HepG2 (cell line): ENCODE measurements around the gene LRRC3C. TPM values are rescaled to one million over a fixed set of nuclear protein-coding genes. Genes with fewer than 3 reads are reported as not detected.

ENCODE experiments used
- EP300 ChIP-seq, 3 experiments: sonication (generic) in 1 of 3; formaldehyde crosslinking in 1 of 3; IDR thresholded peaks; 2 replicates each; pipeline versions ENCODE4 v1.5.1 to v1.6.1; 2011 to 2020; ENCODE audit warnings: low read depth in 2 of 3, low read length in 2 of 3, borderline replicate concordance in 1 of 3, improper control_type of control experiment in 1 of 3, mild to moderate bottlenecking in 1 of 3, missing genetic modification reagents in 1 of 3, moderate library complexity in 1 of 3
- HNF4G ChIP-seq, 2 experiments: sonication (generic) in 1 of 2; formaldehyde crosslinking in 1 of 2; IDR thresholded peaks; 2 replicates each; pipeline versions ENCODE4 v1.4.0 to v1.6.1; 2011 to 2020; ENCODE audit warnings: borderline replicate concordance in 2 of 2, low read depth in 2 of 2, mild to moderate bottlenecking in 2 of 2, low read length in 1 of 2, missing genetic modification reagents in 1 of 2, moderate library complexity in 1 of 2
- MED1 ChIP-seq: sonication (generic); formaldehyde crosslinking; IDR thresholded peaks from 2 replicates; pipeline ENCODE4 v1.4.0; 2020; ENCODE audit warnings: missing genetic modification reagents
- ZBTB38 ChIP-seq: sonication (generic); formaldehyde crosslinking; IDR thresholded peaks from 2 replicates; pipeline ENCODE4 v1.5.1; 2020; ENCODE audit warnings: mild to moderate bottlenecking, missing genetic modification reagents
- ZC3H13 ChIP-seq: sonication (generic); formaldehyde crosslinking; IDR thresholded peaks from 2 replicates; pipeline ENCODE4 v1.8.1; 2023; ENCODE audit warnings: mild to moderate bottlenecking, missing genetic modification reagents, moderate library complexity
- ZNF276 ChIP-seq: sonication (generic); formaldehyde crosslinking; IDR thresholded peaks from 2 replicates; pipeline ENCODE4 v1.4.0; 2020; ENCODE audit warnings: mild to moderate bottlenecking, low read depth, missing genetic modification reagents
- ZNF501 ChIP-seq: sonication (generic); formaldehyde crosslinking; IDR thresholded peaks from 2 replicates; pipeline ENCODE4 v1.5.1; 2020; ENCODE audit warnings: mild to moderate bottlenecking, moderate library complexity, missing genetic modification reagents
- ZNF574 ChIP-seq: sonication (generic); formaldehyde crosslinking; IDR thresholded peaks from 2 replicates; pipeline ENCODE4 v1.4.0; 2020; ENCODE audit warnings: missing genetic modification reagents
- ZNF687 ChIP-seq: sonication (generic); formaldehyde crosslinking; IDR thresholded peaks from 2 replicates; pipeline ENCODE4 v1.5.1; 2020; ENCODE audit warnings: mild to moderate bottlenecking, missing genetic modification reagents, moderate library complexity
- polyA plus RNA-seq, 8 experiments: library from polyadenylated mRNA; depleted of rRNA in 3 of 8; stranded (reverse) in 7 of 8; unstranded in 1 of 8; fragments of >200 nt; fragmentation: Illumina TruSeq in 4 of 8; extraction: Trizol in 4 of 8; gene quantifications; 2 replicates each; pipeline versions ENCODE4 v1.2.1 to v1.2.3, GENCODE V29; 2011 to 2016; ENCODE audit warnings: low read depth in 4 of 8, missing spikeins in 1 of 8, mixed read lengths in 1 of 8; ENCODE audit not compliant: insufficient read depth in 1 of 8
- total RNA-seq, 5 experiments: library from RNA; depleted of rRNA; stranded (reverse); fragments of >200 nt; fragmentation: Illumina TruSeq; extraction: Trizol; gene quantifications; 2 replicates each; pipeline ENCODE4 v1.2.3, GENCODE V29; 2016; ENCODE audit warnings: low read depth in 1 of 5

Gene LRRC3C
- total and polyA plus RNA-seq, 2 of the 13 experiments (the other 11 are each of a cell fraction or from before 2014, with no cell fraction given): 0.17 TPM; not detected in 1

GRCh38 chr17:39922006-39922405 lies 5.5 kb upstream of the LRRC3C start (continued):
- TF ChIP-seq ZNF276: no peak
- peak; percentile 7; the same call in 1 of the 2 replicates for TF ChIP-seq ZNF687 (CRISPR knock-in tag)
- TF ChIP-seq ZC3H13 (CRISPR knock-in tag): no peak
- 0 out of 4 replicates have a peak, but pooled peaks of 1 of the 2 experiments have one; percentile 10 for TF ChIP-seq EP300 (IDR thresholded peaks at IDR 0.05; ENCODE audit: low read depth in 2 of 2, low read length in 2 of 2)
- TF ChIP-seq EP300 (CRISPR knock-in tag; IDR thresholded peaks at IDR 0.05; ENCODE audit: borderline replicate concordance): no peak
- TF ChIP-seq HNF4G (IDR thresholded peaks at IDR 0.05; ENCODE audit: borderline replicate concordance, low read depth, low read length): peak; percentile 49; the same call in 1 of the 2 replicates
- TF ChIP-seq HNF4G (CRISPR knock-in tag; IDR thresholded peaks at IDR 0.05; ENCODE audit: borderline replicate concordance, low read depth): no peak
- peak; percentile 32; the same call in 1 of the 2 replicates for TF ChIP-seq ZNF574 (CRISPR knock-in tag)
- peak; percentile 59 for TF ChIP-seq ZNF501 (CRISPR knock-in tag)
- TF ChIP-seq MED1 (CRISPR knock-in tag): peak; percentile 33; the same call in 1 of the 2 replicates
- peak; percentile 69; the same call in 1 of the 2 replicates for TF ChIP-seq ZBTB38 (CRISPR knock-in tag)
